ENCODE results near the gene SFMBT1. TPM values are rescaled to one million over a fixed set of nuclear protein-coding genes. Genes with fewer than 3 reads are reported as not detected.

The SFMBT1 gene
- total RNA-seq, 1 experiment from 2014 or later: 14.8 TPM

- DNase-seq (ENCODE audit: low read depth, low spot score) (no peak), ATAC-seq (no peak)
- Histone ChIP-seq H2AFZ (ENCODE audit: low read depth, low read length, poor library complexity, severe bottlenecking) (no peak overlapping the region), H3K79me2 (ENCODE audit: insufficient read depth, low read length) (no peaks in the 10 kb centered on the region), H3K9me3 (ENCODE audit: control insufficient read depth in 1 of 2, insufficient read depth in 1 of 2, low read depth in 1 of 2, low read length in 2 of 2) (no peaks in the 10 kb centered on the region), H3K4me1 (ENCODE audit: control insufficient read depth in 1 of 2, insufficient read depth in 2 of 2, low read length in 2 of 2) (peaks cover 6 to 16% of the 10 kb centered on the region in 2 experiments; a peak in 3 of 4 replicates), H3K9me2 (ENCODE audit: insufficient read depth) (no peaks in the 10 kb centered on the region), H3K27me3 (ENCODE audit: insufficient read depth, low read length) (no peaks in the 10 kb centered on the region), H3K27ac (ENCODE audit: low read depth, low read length) (no peak overlapping the region), H3K4me2 (ENCODE audit: low read length) (no peak overlapping the region), H3K9ac (ENCODE audit: low read length) (no peak overlapping the region), H4K20me1 (ENCODE audit: insufficient read depth) (no peaks in the 10 kb centered on the region), H3K36me3 (ENCODE audit: control insufficient read depth in 1 of 2, insufficient read depth in 2 of 2, low read length in 2 of 2) (no peaks in the 10 kb centered on the region), H3K4me3 (replicated peaks in 1 of 2; ENCODE audit: low read depth in 1 of 2, low read length in 2 of 2) (no peak overlapping the region)
- BruUV-seq (replicated peaks): no TSS peak
- no peak for TF ChIP-seq EZH2 (IDR thresholded peaks at IDR 0.05)
- RAD21 ChIA-PET (ENCODE audit: low non-redundant PET in 1 of 2, low total read pairs in 2 of 2, uncharacterized antibody in 2 of 2, unreplicated experiment in 2 of 2): no interaction called here
- CTCF ChIA-PET: no interaction called here
- intact Hi-C loops (cut with micrococcal nuclease): loop anchor here (10.0 kb wide), 2 partner anchors 140 to 600 kb away; no protein-coding TSS in a partner anchor
- POLR2A ChIA-PET: no interaction called here
These were observed 29.2 kb upstream of the SFMBT1 start for GRCh38 chr3:53074761-53075742.

- ChIA-PET RAD21 (ENCODE audit: low non-redundant PET in 1 of 2, low total read pairs in 2 of 2, uncharacterized antibody in 2 of 2, unreplicated experiment in 2 of 2) (no interaction called here), POLR2A (no interaction called here)
- no peak overlapping the region for H3K4me3 ChIP-seq (replicated peaks in 1 of 2; ENCODE audit: low read depth in 1 of 2, low read length in 2 of 2)
These were observed 28.5 kb upstream of the SFMBT1 start for GRCh38 chr3:53074366-53074696.

More at GRCh38 chr3:53074366-53074696, 28.5 kb upstream of the SFMBT1 start:
- no peak overlapping the region for H2AFZ ChIP-seq (ENCODE audit: low read depth, low read length, poor library complexity, severe bottlenecking)
- H4K20me1 ChIP-seq (ENCODE audit: insufficient read depth): no peaks in the 10 kb centered on the region
- H3K27me3 ChIP-seq (ENCODE audit: insufficient read depth, low read length): no peaks in the 10 kb centered on the region
- no peak for DNase-seq (ENCODE audit: low read depth, low spot score)
- BruUV-seq (replicated peaks): no TSS peak
- H3K9me3 ChIP-seq (ENCODE audit: control insufficient read depth in 1 of 2, insufficient read depth in 1 of 2, low read depth in 1 of 2, low read length in 2 of 2): no peaks in the 10 kb centered on the region
- peaks cover 6 to 16% of the 10 kb centered on the region in 2 experiments; a peak in 3 of 4 replicates for H3K4me1 ChIP-seq (ENCODE audit: control insufficient read depth in 1 of 2, insufficient read depth in 2 of 2, low read length in 2 of 2)
- CTCF ChIA-PET: no interaction called here
- TF ChIP-seq CEBPB (IDR thresholded peaks at IDR 0.05; ENCODE audit: low read depth) (no peak), FOSL1 (IDR thresholded peaks at IDR 0.05; ENCODE audit: low read depth) (no peak), ZFX (IDR thresholded peaks at IDR 0.05) (no peak)
- TF ChIP-seq, protein P1, sequence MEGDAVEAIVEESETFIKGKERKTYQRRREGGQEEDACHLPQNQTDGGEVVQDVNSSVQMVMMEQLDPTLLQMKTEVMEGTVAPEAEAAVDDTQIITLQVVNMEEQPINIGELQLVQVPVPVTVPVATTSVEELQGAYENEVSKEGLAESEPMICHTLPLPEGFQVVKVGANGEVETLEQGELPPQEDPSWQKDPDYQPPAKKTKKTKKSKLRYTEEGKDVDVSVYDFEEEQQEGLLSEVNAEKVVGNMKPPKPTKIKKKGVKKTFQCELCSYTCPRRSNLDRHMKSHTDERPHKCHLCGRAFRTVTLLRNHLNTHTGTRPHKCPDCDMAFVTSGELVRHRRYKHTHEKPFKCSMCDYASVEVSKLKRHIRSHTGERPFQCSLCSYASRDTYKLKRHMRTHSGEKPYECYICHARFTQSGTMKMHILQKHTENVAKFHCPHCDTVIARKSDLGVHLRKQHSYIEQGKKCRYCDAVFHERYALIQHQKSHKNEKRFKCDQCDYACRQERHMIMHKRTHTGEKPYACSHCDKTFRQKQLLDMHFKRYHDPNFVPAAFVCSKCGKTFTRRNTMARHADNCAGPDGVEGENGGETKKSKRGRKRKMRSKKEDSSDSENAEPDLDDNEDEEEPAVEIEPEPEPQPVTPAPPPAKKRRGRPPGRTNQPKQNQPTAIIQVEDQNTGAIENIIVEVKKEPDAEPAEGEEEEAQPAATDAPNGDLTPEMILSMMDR (IDR thresholded peaks at IDR 0.05 in 2 of 3, conservative IDR thresholded peaks at IDR 0.05 in 1 of 3; ENCODE audit: borderline replicate concordance in 1 of 3, insufficient read depth in 1 of 3, low read depth in 2 of 3, low read length in 2 of 3): 0 out of 6 replicates have a peak, but pooled peaks of 1 of the 3 experiments have one; percentile 7
- intact Hi-C loops (cut with micrococcal nuclease): loop anchor here (10.0 kb wide), 2 partner anchors 140 to 600 kb away; no protein-coding TSS in a partner anchor
- no peaks in the 10 kb centered on the region for H3K79me2 ChIP-seq (ENCODE audit: insufficient read depth, low read length)
- H3K27ac ChIP-seq (ENCODE audit: low read depth, low read length): no peak overlapping the region
- no peaks in the 10 kb centered on the region for H3K36me3 ChIP-seq (ENCODE audit: control insufficient read depth in 1 of 2, insufficient read depth in 2 of 2, low read length in 2 of 2)
- no peak for ATAC-seq
- H3K9ac ChIP-seq (ENCODE audit: low read length): no peak overlapping the region
- no peaks in the 10 kb centered on the region for H3K9me2 ChIP-seq (ENCODE audit: insufficient read depth)
- H3K4me2 ChIP-seq (ENCODE audit: low read length): no peak overlapping the region
